ENCODE measurements around the gene EYS. TPM values are rescaled to one million over a fixed set of nuclear protein-coding genes. Genes with fewer than 3 reads are reported as not detected.

Gene EYS
- total RNA-seq, 1 experiment from 2014 or later = not detected

DNA sequence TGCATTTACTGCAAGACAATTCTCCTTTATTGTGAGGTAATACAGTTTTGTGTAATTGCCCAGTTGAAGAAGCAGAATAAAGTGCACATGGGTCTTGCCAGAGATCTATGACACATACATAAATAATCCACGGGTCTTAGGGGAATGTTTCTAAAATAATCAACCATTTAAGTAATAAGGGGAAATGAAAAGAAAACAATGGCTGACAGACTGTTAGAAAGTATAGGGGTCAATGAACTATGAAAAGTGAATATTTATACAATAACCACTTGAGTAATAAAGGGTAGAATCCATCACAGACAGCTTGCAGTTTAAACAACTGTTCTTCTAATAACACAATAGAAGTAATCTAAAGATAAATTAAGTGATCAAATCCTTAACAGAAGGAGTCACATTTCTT lies 477.2 kb downstream of the EYS start:
- Histone ChIP-seq H3K4me2 (ENCODE audit: insufficient read depth, insufficient read length, low read length) (no peak overlapping the region), H3K18ac (ENCODE audit: insufficient read length, low read depth, low read length) (no peak overlapping the region)
- H3K4me3 Mint-ChIP-seq = no peak overlapping the region

More for the DNA sequence above, 477.2 kb downstream of the EYS start:
- Histone ChIP-seq H4K8ac (replicated peaks; ENCODE audit: insufficient read length, low read depth, low read length) (no peak overlapping the region), H4K5ac (ENCODE audit: insufficient read length, low read depth, low read length) (no peak overlapping the region), H2BK12ac (ENCODE audit: insufficient read length, low read depth, low read length) (no peak overlapping the region), H3K56ac (ENCODE audit: insufficient read length, low read depth, low read length) (no peak overlapping the region), H3K14ac (ENCODE audit: insufficient read depth, low read length) (no peak overlapping the region), H3K27ac (ENCODE audit: insufficient read length, low read depth, low read length) (no peak overlapping the region), H2BK20ac (ENCODE audit: low read depth, low read length, poor library complexity, severe bottlenecking) (no peak overlapping the region), H2BK15ac (ENCODE audit: low read depth, low read length) (no peak overlapping the region), H3K79me1 (ENCODE audit: insufficient read depth, low read depth, low read length, poor library complexity, severe bottlenecking) (no peaks in the 10 kb centered on the region), H2AK5ac (ENCODE audit: insufficient read length, low read length) (no peak overlapping the region), H2AFZ (ENCODE audit: low read length) (no peak overlapping the region), H3K23ac (ENCODE audit: insufficient read length, low read depth, low read length) (no peak overlapping the region), H3K4ac (ENCODE audit: low read depth, low read length) (no peak overlapping the region), H4K91ac (ENCODE audit: insufficient read length, low read depth, low read length) (no peak overlapping the region), H4K20me1 (ENCODE audit: control insufficient read depth, insufficient read depth, insufficient read length) (no peaks in the 10 kb centered on the region), H3K23me2 (ENCODE audit: insufficient read length, low read depth, low read length, poor library complexity, severe bottlenecking) (no peaks in the 10 kb centered on the region), H3K79me2 (ENCODE audit: insufficient read depth, low read length) (no peaks in the 10 kb centered on the region), H3K9me3 (ENCODE audit: control insufficient read depth, low read depth, low read length) (no peaks in the 10 kb centered on the region), H2BK120ac (ENCODE audit: low read depth, low read length, poor library complexity, severe bottlenecking) (no peak overlapping the region), H3K4me1 (ENCODE audit: insufficient read depth, low read length) (no peaks in the 10 kb centered on the region), H3T11ph (ENCODE audit: low read length) (no peak overlapping the region), H3K9ac (ENCODE audit: extremely low read depth, insufficient read length, low read length) (no peak overlapping the region), H2BK5ac (ENCODE audit: insufficient read length, low read length) (no peak overlapping the region), H3K27me3 (ENCODE audit: insufficient read depth, low read length) (no peaks in the 10 kb centered on the region)
- no CpG with 5 or more reads among the region's 1 CpG for WGBS (ENCODE audit: extremely low coverage, insufficient read length, low lambda C conversion rate)
- DNase-seq = no peak
- H3K4me1 Mint-ChIP-seq = no peaks in the 10 kb centered on the region
- no peaks in the 10 kb centered on the region; a peak in 1 of 5 replicates for H3K9me3 Mint-ChIP-seq
- H3K27ac Mint-ChIP-seq = no peak overlapping the region
- no peaks in the 10 kb centered on the region for H3K27me3 Mint-ChIP-seq (ENCODE audit: low read depth)
- TF ChIP-seq, protein P1, sequence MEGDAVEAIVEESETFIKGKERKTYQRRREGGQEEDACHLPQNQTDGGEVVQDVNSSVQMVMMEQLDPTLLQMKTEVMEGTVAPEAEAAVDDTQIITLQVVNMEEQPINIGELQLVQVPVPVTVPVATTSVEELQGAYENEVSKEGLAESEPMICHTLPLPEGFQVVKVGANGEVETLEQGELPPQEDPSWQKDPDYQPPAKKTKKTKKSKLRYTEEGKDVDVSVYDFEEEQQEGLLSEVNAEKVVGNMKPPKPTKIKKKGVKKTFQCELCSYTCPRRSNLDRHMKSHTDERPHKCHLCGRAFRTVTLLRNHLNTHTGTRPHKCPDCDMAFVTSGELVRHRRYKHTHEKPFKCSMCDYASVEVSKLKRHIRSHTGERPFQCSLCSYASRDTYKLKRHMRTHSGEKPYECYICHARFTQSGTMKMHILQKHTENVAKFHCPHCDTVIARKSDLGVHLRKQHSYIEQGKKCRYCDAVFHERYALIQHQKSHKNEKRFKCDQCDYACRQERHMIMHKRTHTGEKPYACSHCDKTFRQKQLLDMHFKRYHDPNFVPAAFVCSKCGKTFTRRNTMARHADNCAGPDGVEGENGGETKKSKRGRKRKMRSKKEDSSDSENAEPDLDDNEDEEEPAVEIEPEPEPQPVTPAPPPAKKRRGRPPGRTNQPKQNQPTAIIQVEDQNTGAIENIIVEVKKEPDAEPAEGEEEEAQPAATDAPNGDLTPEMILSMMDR (conservative IDR thresholded peaks at IDR 0.05) = no peak
- no peaks in the 10 kb centered on the region; a peak in 1 of 7 replicates for H3K36me3 Mint-ChIP-seq (ENCODE audit: insufficient read depth in 1 of 3, low read depth in 3 of 3)
